GM19452 (cell line): ENCODE measurements around the gene CRYBB1.

Source experiments
- ATAC-seq: cut with Tn5 transposase; IDR thresholded peaks from one replicate; pipeline ENCODE4 v1.9.1; 2021; ENCODE audit not compliant: unreplicated experiment

The CRYBB1 gene

DNA sequence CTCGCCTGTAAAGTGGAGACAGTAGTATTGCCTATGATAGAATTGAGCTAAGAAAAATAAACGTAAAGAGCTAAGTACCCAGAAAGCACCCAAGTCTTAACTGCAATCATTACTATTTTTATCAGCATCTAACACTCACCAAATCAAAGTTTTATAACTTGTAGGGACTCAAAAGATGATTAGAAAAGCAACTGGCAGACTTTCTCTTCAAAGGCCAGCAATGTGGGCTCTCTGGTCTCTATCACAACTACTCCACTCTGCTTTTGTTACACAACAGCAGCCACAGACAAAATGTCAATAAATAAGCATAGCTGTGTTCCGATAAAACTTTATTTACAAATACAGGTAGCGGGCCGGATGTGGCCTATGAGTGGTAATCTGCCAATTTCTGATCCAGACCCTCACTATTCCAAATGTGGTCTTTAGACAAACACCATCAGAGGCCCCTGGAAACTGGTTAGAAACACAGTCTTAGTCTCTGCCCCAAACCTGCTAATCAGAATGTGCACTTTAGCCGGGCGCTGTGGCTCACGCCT is 36.1 kb downstream of the CRYBB1 start:
- no peak for ATAC-seq

DNA sequence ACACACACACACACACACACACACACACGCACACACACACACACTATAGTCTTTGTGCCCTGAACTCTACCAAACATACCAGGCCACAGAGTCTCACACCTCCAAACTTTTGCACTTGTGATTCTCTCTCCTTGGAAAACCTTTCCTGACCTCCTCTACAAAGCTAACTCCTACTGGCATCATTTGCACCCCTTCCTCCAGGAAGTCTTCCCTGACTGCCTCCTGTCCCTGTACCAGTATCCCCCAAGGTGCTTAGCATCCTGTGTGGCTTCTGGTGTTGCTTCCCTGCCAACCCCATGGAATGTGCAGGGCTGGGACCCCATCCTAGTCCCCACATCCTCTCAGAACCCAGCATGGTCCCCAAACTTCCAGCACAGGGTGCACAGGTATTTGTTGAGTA is 36.8 kb downstream of the CRYBB1 start:
- ATAC-seq, result no peak

DNA sequence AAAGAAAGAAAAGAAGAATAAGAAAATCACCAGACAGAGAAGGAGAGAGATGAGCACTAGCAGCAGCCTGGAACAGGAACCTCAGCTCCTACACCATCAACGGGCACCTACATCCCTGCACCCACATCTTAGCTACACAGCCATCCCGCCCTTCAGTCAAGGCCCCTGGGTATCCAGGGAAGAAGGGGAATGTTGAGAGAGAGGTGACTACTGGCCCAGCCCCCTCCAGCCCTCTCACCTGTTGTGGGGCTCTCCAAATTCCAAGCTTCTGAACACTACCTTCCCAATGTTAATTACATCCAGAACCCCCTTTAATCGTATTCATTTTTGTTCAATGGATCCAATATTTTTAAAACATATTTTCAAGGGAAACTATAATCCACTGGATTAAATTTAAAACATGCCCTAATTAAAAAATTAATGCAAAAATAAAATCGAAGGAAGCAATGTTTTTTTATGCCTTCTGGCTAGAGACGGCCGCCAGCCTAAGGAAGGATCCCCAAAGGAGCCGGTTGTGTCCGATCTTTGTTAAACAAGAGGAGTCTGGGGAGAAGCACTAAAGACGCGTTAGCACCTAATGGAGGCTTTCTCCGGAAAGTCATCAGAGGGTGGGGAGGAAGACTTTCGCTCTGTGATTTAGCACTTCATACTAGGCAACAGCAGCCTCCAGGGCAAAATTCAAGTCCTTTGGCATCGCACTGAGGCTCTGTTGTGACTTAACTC is 37.4 kb downstream of the CRYBB1 start:
- no peak for ATAC-seq

DNA sequence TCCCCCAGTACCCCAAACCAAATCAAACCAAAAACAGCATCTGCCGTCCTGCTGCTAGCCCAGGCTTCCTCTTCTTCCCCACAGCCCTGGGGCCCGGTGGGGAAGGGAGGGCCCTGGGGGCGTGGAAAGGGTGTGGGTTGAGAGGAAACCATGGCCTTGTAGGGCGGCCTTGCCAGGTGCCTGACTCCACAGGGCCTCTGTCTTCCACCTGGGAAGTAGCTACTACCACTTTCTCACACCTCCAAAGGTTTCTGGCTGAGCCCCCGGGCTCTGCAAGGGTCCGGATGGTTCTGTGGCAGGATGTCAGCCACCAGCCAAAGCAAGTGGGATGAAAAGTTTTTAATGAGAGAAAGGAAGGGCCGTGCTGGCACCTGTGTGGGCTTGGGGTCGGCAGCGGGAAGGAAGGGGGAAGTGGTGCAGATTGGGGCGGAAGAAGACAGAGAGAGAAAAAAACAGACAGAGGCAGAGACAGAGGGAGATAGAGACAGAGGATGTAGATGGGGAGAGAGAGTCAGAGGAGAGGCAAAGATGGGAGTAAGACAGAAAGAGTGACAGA is 38.4 kb downstream of the CRYBB1 start:
- peak; percentile 69 for ATAC-seq

- no peak for ATAC-seq
Observed at GRCh38 chr22:26577081-26577480, 40.7 kb downstream of the CRYBB1 start.

- no peak for ATAC-seq
Observed at GRCh38 chr22:26576026-26576680, 41.7 kb downstream of the CRYBB1 start.

- no peak for ATAC-seq
Observed at GRCh38 chr22:26574001-26574723, 43.7 kb downstream of the CRYBB1 start.

- no peak for ATAC-seq
Observed at GRCh38 chr22:26573026-26573662, 44.7 kb downstream of the CRYBB1 start.

DNA sequence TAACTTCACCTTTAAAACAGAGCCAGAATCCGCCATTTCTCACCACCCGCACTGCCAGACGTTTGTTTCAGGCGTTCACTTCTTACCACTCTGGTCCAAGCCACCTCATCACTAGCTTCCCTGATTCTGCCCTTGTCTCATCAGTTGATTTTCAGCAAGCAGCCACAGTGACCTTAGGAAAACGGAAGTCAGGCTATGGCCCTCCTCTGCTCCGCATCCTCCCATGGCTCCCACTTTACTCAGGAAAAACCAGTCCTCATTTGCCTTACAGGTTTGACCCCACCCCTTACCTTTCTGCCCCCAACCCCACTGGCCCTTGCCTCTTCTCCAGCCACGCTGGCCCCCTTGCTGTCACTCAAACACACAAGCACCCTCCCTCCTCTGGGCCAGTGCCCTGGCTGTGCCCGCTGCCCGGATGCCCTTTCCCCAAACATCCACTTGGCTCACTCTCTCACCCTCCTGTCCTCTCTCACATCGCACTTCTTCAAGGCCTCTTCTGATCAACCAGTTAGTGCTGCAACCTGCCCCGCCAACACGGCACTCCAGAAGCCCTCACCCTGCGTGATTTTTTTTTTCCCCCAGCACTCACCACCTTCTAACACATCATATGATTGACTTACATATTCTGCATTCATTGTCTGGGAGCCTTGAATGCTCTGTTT is 46.8 kb downstream of the CRYBB1 start:
- ATAC-seq, result no peak

DNA sequence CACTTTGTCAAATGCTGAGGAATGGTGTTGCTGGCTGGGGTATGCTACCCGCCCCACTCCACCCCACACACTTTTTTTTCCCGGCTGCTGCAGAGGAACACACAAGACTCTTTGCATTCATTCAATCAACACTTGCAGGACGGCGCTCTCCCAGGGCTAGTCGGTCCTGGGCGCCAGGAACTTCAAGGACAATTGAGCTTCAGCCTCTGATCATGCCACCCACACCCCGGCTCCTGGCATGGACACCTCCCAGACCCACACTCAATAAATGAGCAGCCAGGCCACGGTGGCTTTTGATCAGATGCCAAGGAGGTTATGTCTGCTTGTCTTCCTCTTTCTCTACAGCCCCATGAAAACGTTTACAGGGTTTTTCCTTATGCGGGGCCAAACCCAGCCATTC is 47.7 kb downstream of the CRYBB1 start:
- ATAC-seq, result no peak

DNA sequence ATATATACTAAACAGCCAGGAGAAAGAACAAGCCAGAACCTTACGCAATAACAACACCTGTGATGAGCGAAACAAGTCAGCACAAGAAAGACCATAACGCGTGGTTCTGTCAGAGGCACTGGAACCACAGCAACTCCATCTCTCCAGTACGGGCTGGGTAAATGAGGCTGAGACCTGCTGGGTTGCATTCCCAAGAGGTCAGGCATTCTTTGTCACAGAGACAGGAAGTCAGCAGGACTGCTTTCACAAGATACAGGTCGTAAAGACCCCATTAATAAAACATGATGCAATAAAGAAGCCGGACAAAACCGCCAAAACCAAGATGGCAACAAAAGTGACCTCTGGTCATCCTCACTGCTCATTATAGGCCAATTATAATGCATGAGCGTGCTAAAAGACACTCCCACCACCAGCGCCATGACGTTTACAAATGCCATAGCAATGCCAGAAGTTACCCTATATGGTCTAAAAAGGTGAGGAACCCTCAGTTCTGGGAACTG is 49.6 kb downstream of the CRYBB1 start:
- ATAC-seq, result no peak

GRCh38 chr22:26567610-26568009 is 50.2 kb downstream of the CRYBB1 start:
- no peak for ATAC-seq

DNA sequence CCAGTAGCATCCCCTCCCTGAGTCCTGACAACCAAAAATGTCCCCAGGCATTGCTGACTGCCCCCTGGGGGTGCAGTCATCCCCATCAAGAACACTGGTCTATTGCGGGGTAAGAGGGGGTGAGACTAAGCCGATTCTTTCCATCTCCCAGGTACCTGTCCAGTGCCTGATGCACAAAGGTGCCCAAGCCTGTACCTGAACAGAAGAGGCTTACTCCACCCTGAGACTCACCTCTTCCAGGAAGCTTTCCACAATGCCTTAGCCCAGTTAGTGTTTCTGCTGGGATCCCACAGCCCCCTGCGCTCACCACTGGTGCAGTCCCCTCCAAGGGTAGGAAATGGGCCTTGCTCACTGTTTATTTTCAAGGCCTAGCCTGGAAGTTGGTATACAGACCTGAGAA is 50.8 kb downstream of the CRYBB1 start:
- no peak for ATAC-seq

DNA sequence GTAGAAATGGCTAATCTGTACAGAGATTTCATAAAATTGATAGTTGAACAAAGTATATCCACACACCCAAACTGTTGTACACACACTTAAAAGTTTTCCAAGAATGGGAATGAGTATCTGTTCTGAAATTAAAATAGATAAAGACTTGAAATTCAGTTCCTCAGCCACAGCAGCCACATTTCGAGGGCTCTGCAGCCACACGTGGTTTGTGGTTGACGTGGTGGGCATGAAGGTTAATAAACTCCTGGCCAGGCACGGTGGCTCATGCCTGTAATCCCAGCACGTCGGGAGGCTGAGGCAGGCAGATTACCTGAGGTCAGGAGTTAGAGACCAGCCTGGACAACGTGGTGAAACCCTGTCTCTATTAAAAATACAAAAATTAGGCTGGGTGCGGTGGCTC is 51.9 kb downstream of the CRYBB1 start:
- ATAC-seq, result no peak

GRCh38 chr22:26565181-26565580 is 52.6 kb downstream of the CRYBB1 start:
- no peak for ATAC-seq

DNA sequence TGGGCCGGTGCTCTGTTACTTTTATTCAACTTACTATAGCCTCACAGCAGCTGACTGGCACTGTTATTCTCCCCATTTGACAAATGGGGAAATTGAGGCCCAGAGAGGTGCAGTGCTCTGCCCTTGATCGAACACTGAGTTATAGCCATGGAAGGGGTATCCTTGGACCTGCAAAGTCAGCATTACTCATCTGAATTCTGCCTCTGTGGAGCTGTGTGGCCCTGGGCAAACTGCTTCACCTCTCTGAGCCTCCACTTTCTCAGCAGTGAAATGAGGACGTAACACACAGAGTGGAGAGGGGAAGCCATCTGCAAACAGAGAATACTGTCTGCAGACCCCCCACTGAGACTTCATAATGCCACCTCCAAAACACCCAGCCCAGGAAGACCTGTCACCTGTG is 53.2 kb downstream of the CRYBB1 start:
- ATAC-seq, result no peak

DNA sequence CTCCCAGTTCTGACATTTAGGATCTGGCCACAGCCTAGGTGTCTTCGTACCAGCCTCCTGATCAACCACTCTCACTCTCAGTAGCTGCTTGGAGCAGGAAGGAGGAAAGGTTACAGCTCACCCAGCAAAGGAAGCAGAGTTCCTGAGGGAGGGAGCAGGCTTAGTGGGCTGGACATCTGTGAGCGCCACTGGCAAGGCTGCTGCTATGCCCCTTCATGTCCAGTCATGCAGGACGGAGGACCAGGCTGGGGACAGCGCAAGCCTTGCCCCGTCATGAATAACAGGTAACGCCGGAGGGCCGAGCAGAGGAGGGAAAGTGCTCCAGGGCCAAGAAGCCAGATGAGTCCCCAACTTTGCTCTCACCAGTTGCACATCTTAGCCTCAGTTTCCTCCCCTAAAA is 53.6 kb downstream of the CRYBB1 start:
- ATAC-seq, result no peak

- no peak for ATAC-seq
Observed at GRCh38 chr22:26563022-26563421, 54.8 kb downstream of the CRYBB1 start.

DNA sequence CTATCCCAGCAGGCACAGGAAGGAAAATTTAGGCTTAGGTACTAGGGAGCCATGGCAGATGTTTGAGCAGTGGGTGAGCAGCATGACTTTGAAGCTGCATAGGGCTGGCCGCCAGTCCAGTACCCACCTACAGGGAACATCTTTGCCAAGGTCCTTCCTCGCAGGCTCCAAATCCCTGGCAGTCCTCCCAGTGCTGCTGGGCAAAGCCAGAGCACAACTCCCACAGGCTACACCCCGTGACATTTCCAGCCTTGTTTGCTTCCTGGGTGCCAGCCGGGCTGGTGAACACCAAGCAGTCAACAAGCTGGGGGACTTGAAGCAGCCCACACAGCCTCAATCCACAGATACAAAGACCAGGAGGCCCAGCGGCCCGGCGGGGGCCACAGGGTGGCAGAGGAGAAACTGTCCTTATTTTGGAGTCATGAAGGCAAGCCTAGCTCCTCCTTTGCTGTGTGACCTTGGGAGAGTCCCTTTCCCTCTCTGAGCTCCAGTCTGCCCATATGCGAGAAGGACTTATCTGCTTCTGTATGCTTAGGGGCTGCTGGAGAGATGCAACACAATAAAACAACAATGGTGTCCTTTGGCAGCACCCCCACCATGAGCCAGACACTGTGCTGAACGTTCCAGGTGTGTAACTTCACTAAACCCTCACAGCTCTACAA is 55.9 kb downstream of the CRYBB1 start:
- no peak for ATAC-seq
